ENCODE data around the gene CSTPP1.
"Not testable (repeated sequence)": the region's sequence is repeated elsewhere in the genome, so short reads cannot be mapped to it uniquely, and the experiment has no call there.

Gene CSTPP1

GRCh38 chr11:46991391-46991790 is 54.8 kb downstream of the CSTPP1 start:
- DNase-seq (ENCODE audit: low spot score): no peak

DNA sequence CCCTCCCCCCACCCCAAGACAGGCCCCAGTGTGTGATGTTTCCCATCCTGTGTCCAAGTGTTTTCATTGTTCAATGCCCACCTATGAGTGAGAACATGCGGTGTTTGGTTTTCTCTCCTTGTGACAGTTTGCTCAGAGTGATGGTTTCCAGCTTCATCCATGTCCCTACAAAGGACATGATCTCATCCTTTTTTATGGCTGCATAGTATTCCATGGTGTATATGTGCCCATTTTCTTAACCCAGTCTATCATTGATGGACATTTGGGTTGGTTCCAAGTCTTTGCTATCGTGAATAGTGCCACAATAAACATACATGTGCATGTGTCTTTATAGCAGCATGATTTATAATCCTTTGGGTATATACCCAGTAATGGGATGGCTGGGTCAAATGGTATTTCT is 55.8 kb downstream of the CSTPP1 start:
- not testable (repeated sequence) for DNase-seq (ENCODE audit: low spot score)

DNA sequence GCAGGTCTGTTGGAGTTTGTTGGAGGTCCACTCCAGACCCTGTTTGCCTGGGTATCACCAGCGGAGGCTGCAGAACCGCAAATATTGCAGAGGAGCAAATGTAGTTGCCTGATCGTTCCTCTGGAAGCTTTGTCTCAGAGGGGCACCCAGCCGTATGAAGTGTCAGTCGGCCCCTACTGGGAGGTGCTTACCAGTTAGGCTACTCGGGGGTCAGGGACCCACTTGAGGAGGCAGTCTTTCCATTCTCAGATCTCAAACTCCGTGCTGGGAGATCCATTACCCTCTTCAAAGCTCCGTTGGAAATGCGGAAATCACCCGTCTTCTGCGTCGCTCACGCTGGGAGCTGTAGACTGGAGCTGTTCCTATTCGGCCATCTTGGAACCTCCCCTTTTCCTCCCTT is 61.2 kb downstream of the CSTPP1 start:
- not testable (repeated sequence) for DNase-seq (ENCODE audit: low spot score)

GRCh38 chr11:46999217-46999616 is 62.7 kb downstream of the CSTPP1 start:
- DNase-seq (ENCODE audit: low spot score): no peak

DNA sequence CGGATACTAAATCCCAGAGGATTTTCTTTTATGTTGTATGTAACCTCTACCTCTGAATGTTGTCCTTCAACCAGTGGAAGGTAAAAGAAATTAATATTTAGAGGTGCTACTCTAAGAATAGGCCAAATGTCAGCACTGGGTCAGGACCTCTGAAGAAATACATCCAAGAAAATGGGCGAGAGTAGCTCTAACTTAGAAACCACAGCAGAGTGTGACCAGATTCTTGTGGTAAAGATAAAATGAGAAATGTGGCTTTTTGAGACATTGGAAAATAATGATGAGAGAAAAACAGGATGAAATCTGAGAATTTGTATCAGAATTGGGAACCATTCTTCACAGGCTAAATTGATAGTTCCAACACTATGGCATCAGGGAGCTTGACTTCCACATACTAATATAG is 63.5 kb downstream of the CSTPP1 start:
- DNase-seq (ENCODE audit: low spot score): no peak

DNA sequence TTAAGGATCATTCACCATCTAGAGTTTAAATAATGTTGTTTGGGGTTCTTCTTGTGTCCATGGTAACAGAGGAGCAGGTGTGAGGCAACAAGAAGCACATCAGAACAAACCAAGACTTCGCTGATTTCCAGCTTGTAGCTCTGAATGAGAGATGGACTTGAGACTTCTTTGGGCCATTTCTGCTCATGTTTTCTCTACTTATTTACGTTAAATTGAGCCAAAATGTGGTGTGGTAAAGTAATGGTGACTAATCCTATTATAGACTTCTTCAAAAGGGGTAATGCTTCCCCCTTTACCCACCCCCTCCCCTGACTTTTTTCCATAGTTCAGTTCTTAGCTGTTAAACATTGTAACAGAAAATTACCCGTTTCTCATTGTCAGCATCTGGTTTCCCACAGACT is 65.2 kb downstream of the CSTPP1 start:
- DNase-seq (ENCODE audit: low spot score): no peak

- DNase-seq (ENCODE audit: low spot score): no peak
Measured at GRCh38 chr11:47002390-47002789, 65.8 kb downstream of the CSTPP1 start.

- DNase-seq (ENCODE audit: low spot score): no peak
Measured at GRCh38 chr11:47003180-47003877, 66.8 kb downstream of the CSTPP1 start.

DNA sequence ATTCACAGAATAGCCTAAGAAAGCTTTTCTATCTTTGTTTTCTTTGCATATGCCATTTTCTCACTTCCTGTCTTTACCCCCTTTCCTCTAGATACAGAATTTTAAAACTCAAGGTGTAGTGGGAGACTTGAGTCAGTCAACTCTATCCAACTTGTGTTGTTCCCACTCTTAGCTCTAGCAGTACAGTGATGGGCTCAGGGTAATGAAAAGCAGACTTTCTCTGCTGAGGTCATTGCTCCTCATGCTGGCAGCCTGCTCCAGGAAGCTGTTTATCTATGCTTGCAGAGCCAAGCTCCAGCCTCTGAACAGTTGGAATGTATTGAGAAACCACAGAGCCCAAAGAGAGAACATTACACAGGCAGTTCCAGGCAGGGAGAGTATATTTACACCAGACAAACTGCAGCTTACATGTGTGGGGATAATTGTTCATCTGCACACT is 68.1 kb downstream of the CSTPP1 start:
- peak; percentile 83 for DNase-seq (ENCODE audit: low spot score)

DNA sequence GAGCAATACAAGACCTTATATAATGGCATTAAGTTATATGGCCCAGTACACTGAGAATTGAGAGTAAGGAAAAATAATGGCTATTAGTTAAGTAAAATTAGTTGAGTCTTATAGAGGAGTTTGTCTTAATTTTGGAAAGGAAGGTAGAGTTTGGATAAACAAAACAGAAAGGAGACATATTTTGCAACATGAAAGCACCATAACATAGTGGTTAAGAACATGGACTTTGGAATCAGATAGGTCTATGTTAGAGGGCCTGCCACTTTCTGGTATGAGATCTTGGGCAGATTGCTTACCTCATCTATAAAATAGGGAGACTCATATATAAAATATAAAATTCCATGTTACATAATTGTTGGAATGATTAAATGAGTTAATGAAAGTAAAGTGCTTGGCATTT is 68.9 kb downstream of the CSTPP1 start:
- no peak for DNase-seq (ENCODE audit: low spot score)

DNA sequence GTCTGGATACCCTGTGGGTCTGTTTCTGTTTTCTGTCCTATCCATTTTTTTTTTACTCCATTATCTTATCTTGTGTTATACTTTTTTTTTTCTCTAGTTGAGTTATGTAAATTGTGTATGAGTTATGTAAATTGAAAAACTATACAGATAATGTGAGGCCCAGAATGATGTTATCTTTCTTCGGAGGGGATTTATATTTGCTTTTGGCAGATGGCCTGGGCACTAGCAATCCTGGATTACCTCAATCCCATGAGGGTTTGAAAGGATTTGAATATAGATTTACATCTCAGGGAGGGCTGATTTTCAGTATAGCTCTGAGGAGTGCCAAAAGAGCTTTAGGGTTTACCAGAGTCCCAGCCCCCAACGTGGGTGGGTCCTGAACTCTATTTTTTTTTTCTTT is 71.0 kb downstream of the CSTPP1 start:
- DNase-seq (ENCODE audit: low spot score): no peak

GRCh38 chr11:47010179-47010578 is 73.6 kb downstream of the CSTPP1 start:
- no peak for DNase-seq (ENCODE audit: low spot score)

- no peak for DNase-seq (ENCODE audit: low spot score)
Measured at GRCh38 chr11:47014097-47014496, 77.5 kb downstream of the CSTPP1 start.

- no peak for DNase-seq (ENCODE audit: low spot score)
Measured at GRCh38 chr11:47018637-47019036, 82.1 kb downstream of the CSTPP1 start.

GRCh38 chr11:47020793-47021526 is 84.4 kb downstream of the CSTPP1 start:
- no peak for DNase-seq (ENCODE audit: low spot score)

GRCh38 chr11:47021527-47021818 is 84.9 kb downstream of the CSTPP1 start:
- DNase-seq (ENCODE audit: low spot score): no peak

DNA sequence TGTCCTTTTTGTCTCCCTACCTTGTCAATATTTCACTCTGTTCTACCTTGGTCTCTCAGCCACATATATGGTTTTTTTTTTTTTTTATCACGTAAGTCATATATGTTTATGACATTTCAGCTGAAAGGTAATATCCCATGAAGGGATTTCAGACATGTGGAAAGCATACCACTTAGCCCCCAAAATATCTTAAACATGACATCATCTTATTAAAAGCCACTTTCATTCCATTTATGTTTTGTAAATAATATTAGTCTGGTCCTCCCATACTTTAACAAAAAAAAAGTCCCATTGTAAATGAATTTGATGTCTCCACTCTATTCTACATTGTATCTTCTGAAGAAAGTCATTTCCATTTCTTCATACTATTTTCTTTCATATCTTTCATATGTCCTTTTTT is 85.4 kb downstream of the CSTPP1 start:
- DNase-seq (ENCODE audit: low spot score): no peak

DNA sequence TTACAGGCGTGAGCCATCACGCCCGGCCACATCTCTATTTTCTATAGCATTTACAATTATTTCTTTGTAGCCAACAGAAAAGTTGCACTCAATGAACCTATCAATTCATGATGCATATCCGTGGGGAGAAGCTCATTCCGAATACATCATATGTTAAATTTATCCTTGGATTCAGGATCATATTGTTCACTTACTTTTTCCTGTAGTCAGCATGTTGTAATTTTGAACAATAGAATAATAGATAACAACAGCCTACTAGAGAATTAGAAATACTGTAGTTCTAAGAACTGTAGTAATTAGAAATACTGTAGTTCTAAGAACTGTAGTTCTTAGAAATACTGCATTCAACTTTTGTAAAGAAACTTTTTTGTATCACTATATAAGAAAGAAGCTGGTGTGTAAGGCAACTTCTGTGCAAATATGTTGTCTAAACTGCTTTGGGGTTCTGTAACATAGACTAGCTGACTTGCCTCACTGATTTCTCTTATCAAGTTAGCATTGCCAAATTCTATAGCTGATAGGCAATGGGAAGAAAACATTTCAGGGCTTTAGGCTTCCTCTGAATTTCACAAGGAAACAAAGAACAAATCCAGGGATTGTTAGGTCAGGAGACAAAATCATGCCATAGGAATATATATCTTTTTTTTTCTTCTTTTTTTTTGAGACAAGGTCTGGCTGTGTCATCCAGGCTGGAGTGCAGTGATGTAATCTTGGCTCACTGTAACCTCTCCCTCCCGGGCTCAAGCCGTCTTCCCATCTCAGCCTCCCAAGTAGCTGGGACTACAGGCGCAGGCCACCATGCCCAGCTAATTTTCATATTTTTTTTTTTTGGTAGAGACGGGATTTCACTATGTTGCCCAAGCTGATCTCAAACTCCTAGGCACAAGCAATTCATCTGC is 91.9 kb downstream of the CSTPP1 start:
- DNase-seq (ENCODE audit: low spot score): no peak

DNA sequence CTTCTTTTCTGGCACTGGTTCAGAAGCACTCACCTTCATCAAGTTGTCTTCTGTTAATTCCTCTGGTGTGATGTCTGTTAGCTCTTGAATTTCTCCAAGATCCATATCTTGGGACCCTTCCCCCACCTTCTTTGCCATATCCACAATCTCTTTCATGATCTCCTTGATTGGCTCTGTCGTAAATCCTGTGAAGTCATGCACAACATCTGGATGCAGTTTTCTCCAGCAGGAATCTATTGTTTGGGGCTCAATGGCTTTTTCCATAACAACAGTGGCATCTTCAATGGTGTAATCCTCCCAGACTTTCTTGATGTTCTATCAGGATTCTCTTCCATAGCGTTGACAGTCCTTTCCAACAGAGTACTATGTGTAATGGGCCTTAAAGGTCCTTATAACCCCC is 96.9 kb downstream of the CSTPP1 start:
- DNase-seq (ENCODE audit: low spot score): no peak

- DNase-seq (ENCODE audit: low spot score): no peak
Measured at GRCh38 chr11:47034091-47034490, 97.5 kb downstream of the CSTPP1 start.

DNA sequence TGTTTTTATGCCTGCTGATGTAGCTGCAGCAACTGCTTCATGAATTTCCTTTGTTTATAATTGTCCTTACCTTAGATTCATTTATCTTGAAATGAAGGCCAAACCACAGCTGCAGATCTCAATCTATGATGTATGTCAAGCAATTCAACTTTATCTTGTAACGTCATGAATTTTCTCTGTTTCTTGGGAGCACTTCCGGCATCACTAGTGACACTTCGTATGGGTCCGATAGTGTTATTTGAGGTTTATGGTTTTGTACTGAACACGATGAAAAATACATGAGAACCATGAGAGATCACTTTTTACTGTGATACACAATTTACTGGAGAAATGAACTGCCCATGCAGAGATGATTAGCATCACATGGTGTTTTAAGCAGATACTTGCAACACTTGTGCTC is 98.5 kb downstream of the CSTPP1 start:
- no peak for DNase-seq (ENCODE audit: low spot score)

GRCh38 chr11:47044119-47044518 is 107.6 kb downstream of the CSTPP1 start:
- no peak for DNase-seq (ENCODE audit: low spot score)

- no peak for DNase-seq (ENCODE audit: low spot score)
Measured at GRCh38 chr11:47047972-47048371, 111.4 kb downstream of the CSTPP1 start.

All from kidney tubule cell (primary cell).